Kidney tubule cell (primary cell): ENCODE results near the gene KIRREL2.

Source experiments
- DNase-seq: peaks from one replicate; pipeline ENCODE4 v3.0.0-alpha.2; 2018; ENCODE audit warnings: low spot score

KIRREL2 gene

DNA sequence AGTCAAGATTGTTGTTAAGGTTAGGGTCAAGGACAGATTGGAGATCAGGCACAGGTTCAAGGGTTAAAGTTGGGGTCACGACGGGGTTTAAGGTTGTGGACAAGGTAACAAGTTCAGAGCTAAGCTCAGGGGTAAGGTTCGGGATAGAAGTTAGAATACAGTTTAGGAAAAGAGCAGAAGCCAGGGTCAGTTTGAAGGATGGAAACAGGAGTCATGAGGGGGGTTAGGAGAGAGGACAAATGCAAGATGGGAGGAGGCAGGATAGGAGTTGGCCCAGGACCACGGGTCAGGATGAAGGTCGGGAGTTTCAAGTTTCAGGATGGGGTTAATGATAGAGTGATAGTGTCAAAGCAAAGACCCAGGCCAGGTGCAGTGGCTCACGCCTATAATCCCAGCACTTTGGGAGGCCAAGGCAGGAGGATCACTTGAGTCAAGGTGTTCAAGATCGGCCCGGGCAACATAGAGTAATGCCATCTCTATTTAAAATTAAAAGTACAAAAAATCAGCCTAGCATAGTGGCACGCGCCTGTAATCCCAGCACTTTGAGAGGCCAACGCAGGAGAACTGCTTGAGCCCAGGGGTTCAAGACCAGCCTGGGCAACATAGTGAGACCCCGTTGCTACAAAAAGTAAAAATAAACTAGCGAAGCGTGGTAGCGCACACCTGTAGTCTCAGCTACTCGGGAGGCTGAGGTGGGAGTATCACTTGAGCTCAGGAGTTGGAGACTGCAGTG lies 12.1 kb upstream of the KIRREL2 start:
- no peak for DNase-seq

- peak; percentile 31 for DNase-seq
Measured at GRCh38 chr19:35845215-35846037, 11.3 kb upstream of the KIRREL2 start.

- no peak for DNase-seq
Measured at GRCh38 chr19:35846038-35846668, 10.6 kb upstream of the KIRREL2 start.

- DNase-seq = no peak
Measured at GRCh38 chr19:35847911-35848310, 8.8 kb upstream of the KIRREL2 start.

DNA sequence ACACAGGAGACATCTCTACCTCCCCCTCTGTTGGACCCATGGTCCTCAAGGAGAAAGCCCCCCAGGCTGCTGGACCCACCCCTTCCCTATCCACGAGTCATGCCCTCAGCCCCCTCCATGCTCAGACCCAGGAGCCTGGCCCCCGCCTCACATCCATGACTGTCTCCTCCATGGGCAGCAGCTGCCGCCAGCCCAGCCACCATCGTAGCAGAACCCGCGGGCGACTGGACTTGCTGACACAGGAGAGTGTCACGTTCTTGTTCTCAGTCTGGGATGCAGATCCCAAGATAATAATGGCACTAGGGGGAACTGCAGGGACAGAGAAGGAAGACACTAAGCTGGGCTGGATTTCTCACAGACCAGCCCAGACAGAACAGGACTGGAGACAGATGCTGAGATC lies 8.2 kb upstream of the KIRREL2 start:
- no peak for DNase-seq

GRCh38 chr19:35848919-35849505 lies 7.7 kb upstream of the KIRREL2 start:
- no peak for DNase-seq

GRCh38 chr19:35851213-35852028 lies 5.3 kb upstream of the KIRREL2 start:
- DNase-seq = no peak

GRCh38 chr19:35852029-35852780 lies 4.5 kb upstream of the KIRREL2 start, which contains the start of gene NPHS1:
TSS of gene NPHS1 (minus strand) at chr19:35852504. CDS start at chr19:35851837, 667 bp downstream.
- no peak for DNase-seq

GRCh38 chr19:35853038-35853756 lies 3.5 kb upstream of the KIRREL2 start:
- no peak for DNase-seq

DNA sequence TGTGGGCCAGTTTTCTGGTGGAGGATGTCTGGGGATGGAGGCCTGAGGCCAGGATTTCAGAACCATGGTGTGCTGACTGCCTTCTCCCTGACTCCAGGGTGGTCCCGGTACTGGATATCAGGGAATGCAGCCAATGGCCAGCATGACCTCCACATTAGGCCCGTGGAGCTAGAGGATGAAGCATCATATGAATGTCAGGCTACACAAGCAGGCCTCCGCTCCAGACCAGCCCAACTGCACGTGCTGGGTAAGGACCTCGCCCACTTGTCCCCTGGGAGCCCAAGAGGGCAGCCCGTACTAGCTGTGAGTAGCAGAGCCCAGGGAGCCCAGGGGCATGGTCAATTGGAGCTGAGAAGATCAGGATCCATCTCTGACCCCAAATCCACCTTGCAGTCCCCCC lies 1.6 kb downstream of the KIRREL2 start:
- no peak for DNase-seq

- no peak for DNase-seq
Measured at GRCh38 chr19:35859414-35859813, 2.7 kb downstream of the KIRREL2 start.

DNA sequence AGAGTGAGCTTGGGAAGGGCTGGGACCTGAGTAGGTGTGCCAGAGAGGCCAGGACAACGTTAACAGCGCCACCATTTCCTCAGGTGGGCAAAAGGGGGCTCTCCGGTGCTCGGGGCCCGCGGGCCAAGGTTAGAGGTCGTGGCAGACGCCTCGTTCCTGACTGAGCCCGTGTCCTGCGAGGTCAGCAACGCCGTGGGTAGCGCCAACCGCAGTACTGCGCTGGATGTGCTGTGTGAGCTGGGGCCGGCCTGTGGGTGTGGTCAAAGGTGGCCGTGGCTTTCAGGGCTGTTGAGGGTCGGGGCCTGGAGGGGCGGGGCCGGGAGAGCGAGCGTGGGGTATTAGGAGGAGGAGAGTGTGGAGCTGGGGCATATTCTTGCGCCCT lies 3.7 kb downstream of the KIRREL2 start:
- no peak for DNase-seq

DNA sequence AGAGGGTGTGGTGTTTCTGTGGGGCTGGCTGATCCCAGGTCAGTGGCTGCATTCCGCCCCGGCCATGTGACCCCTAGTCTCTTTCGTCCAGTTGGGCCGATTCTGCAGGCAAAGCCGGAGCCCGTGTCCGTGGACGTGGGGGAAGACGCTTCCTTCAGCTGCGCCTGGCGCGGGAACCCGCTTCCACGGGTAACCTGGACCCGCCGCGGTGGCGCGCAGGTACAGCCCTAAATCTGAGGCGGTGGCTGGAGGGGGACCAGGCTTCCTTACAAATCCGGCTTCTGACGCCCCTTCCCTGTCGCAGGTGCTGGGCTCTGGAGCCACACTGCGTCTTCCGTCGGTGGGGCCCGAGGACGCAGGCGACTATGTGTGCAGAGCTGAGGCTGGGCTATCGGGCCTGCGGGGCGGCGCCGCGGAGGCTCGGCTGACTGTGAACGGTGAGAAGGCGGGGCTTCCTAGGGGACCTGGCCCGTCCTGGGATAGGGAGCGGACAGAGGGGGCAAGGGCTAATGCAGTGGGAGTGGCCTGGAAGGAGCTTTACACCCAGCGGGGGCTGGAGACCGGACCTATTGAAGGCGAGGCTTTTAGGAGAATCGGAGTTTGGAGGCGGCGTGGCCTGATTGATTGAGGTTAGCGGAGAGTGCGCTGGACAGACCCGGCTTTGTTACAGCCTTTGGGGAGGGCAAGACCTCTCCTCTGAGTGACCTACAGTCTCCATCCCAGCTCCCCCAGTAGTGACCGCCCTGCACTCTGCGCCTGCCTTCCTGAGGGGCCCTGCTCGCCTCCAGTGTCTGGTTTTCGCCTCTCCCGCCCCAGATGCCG lies 4.3 kb downstream of the KIRREL2 start:
- DNase-seq = no peak

DNA sequence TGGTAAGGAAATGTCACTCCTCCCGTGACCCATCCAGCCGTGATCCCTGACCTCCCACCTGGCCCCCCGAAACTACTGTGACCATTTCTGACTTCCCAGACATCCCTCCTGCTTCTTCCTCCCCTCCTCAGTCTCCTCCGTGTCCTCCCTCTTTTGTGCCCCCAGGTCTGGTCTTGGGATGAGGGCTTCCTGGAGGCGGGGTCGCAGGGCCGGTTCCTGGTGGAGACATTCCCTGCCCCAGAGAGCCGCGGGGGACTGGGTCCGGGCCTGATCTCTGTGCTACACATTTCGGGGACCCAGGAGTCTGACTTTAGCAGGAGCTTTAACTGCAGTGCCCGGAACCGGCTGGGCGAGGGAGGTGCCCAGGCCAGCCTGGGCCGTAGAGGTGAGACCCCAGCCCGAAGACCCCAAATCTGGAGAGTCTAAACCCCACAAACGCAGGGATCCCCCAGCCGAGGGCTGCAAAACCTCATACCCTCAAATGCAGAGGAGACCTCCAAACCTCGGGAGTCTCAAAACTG lies 5.0 kb downstream of the KIRREL2 start:
- no peak for DNase-seq

DNA sequence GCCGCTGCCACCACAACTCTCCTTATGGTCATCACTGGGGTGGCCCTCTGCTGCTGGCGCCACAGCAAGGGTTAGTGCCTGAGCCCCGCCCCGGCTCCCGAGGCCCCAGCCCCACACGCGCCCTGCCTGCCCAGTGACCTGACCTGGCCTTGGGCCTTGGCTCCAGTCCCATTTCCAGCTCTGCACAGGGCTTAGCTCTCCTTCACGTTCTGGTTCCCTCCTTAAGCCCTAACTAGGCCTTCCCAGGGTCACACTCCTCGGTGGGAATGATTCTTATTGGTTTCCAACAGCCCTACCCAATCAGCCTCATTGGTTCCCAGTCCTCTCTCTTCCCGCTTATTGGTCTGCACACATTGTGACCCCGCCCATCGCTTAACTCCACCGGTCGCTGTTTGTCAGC lies 5.8 kb downstream of the KIRREL2 start:
- DNase-seq = no peak

GRCh38 chr19:35863018-35863417 lies 6.3 kb downstream of the KIRREL2 start:
- no peak for DNase-seq

GRCh38 chr19:35868172-35868822 lies 11.6 kb downstream of the KIRREL2 start, which contains the start of gene APLP1:
TSS of gene APLP1 (plus strand) at chr19:35868574. CDS start at chr19:35868637, 63 bp downstream.
- DNase-seq = peak; percentile 33

DNA sequence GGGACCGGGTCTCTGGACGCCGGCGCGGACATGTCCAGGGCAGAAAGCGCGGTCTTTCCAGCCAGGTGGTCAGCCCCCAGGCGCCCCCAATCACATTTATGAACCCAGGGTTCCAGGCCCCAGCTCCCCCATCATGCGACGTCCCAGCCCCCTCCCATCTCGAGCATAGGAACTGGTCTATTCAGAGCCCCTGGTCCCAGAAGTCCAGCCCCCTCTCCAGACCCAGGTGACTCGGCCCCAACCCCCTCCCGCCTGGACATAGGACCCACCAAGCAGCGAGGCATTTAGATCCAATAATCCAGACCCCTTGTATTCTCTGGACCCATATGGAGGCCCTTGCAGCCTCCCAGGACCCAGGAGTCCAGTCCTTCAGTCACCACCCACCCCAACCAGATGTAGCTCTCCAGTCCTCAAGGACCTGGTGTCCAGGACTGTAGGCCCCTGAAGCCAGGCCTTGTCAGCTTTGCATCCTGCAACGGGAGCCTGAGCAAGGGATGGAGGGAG lies 12.2 kb downstream of the KIRREL2 start:
- DNase-seq = no peak
